GM18868 (cell line): ENCODE results near the gene DAB2IP.

ENCODE experiments used
- ATAC-seq: cut with Tn5 transposase; IDR thresholded peaks from one replicate; pipeline ENCODE4 v1.9.1; 2021; ENCODE audit warnings: mild to moderate bottlenecking, moderate library complexity; ENCODE audit not compliant: unreplicated experiment

DAB2IP gene

GRCh38 chr9:121773286-121773953 is 122.0 kb downstream of the DAB2IP start:
- ATAC-seq, result no peak

GRCh38 chr9:121773954-121774714 is 122.7 kb downstream of the DAB2IP start:
- ATAC-seq, result no peak

DNA sequence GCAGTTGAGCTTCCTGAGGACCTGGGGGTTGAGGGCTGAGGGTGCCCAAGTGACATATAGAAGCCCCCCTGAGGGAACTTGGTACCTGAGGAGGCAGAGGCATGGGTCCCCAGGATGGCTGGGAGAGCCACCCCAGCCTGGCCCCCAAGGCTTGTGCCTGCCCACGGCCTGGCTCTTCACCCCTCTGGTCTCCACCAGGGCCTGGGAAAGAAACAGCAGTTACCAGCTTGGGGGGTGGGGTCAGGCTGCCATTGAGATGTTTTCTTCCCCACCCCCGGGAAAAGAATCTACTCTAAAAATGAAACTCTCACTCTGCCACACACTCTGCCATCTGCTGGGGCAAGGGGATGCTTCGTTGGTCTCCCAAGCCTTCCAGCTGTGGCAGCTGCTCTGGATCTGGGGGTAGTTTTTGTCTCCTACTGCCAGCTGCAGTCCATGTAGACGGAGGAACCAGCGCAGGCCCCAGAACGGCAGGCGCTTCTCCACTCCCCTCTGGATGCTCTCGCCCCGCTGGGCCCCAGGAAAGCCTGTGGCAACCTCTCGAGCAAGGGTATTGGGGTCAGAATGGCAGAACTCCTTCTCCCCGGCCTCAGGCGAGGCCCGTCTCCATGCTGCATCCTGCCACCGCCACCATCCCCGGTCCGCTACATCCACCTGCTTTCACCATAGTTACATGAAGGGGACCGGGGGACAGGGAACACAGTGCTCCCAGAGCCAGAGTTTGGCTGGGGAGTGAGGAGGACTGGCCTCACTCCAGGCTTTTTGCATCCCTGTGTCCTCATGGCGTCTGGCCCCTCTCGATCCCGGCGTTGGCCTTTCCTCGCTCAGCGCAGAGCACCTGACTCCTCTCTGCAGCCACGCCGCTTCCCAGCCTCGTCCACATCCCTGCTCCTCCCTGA is 123.5 kb downstream of the DAB2IP start:
- ATAC-seq, result no peak

DNA sequence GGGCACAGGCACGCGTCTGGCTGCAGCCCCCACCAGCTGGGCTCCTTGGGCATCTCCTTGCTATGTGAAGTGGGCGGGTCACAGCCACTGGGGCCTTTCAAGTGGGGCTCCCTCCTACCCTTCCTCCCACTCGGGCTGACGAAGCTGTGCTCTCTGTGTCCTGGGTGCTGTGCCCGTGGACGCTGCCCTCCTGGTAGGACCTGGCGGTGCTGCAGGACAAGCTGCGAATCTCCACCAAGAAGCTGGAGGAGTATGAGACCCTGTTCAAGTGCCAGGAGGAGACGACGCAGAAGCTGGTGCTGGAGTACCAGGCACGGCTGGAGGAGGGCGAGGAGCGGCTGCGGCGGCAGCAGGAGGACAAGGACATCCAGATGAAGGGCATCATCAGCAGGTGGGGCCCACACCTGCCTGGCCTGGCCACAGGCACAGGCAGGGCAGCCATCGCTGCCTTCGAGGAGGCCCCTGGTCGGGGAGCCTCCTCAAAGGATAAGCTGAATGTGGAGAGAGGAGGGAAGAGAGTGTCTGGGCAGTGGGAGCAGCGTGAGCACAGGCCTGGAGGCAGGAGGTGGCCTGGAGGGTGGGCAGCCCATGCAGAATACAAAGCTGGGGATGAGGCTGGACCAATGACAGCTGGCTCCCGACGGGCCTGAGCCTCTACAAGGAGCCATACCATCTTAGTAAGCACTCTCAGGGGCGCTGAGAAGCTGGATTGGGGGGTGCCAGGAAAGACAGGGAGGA is 124.7 kb downstream of the DAB2IP start:
- ATAC-seq, result no peak

DNA sequence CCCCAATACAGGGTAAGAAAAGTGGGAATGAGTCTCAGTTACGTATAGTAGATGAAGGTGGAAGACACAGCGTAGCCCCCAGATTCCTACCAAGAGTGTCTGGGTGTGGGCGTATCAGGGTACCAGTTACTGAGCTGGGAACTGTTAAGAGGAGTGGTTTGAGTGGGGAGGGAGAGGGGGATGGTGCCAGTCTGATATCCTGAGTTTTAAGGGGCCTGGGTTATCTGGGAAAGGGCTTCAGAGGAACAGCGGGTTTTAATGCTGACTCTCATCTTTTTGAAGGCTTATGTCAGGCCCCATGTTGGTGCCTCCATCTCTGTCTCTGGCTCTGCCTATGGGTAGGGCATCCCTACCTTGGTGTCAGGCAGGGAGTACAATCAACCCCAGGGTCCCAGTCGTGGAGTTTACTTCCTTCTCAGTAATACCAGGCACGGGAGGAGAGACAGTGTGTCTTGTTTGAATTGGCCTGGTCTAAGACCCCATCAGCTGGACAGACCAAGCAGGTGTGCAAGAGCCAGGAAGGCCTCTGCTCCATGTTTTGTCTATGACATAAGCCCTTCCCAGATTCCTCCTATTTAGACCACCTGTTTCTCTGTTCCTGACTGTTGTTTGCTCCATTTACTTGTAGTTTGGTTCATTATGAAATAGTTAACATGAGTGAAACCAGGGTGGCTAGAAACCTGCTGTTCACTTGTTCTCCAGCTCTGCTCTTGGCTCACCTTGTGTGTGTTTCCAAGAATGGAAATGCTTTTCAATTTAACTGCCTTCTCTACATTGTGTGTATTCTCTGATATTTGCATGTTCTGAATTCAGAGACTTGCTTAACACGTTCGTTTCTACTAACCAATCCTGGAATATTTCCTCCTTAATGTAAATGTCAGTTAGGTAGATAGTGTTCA is 125.6 kb downstream of the DAB2IP start:
- ATAC-seq, result no peak

DNA sequence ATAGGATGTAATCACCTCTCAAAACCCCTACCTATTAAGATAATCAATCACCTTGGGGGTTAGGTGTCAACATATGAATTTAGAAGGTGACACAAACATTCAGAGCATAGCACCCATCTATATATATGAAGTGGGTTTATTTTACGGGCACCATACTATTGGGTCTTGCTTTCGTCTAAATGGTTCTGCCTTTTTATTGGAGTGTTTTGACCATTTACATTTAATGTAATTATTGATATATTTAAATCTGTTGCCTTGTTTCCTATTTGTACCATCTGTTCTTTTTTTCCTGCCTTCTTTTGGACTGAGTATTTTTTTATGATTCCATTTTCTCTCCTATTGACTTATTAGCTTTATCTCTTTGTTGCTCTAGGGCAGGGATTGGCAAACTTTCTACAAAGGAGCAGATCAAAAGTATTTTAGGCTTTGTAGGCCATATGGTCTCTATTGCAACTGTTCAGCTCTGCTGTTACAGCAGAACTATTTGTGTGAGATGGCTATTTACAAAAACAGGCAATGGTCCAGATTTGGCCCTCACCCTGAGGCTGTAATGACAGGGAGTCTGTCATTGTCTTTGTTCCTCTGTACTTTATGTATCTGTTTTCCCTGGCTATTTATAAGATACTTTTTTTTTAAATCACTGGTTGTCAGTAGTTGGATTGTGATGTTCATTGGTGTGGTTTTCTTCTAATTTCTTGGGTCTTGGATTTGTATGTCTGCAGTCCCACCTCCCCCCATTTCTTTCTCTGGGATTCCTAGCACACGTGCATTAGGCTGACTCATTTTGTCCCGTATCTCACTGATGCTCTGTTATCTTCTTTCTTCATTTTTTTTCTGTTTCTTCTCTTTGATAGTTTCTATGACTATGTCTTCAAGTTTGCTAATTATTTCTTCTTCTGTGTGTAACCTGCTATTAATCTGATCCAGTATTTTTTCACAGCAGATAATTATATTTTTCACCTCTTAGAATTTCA is 127.1 kb downstream of the DAB2IP start:
- ATAC-seq, result no peak

GRCh38 chr9:121779381-121780117 is 128.1 kb downstream of the DAB2IP start:
- no peak for ATAC-seq

DNA sequence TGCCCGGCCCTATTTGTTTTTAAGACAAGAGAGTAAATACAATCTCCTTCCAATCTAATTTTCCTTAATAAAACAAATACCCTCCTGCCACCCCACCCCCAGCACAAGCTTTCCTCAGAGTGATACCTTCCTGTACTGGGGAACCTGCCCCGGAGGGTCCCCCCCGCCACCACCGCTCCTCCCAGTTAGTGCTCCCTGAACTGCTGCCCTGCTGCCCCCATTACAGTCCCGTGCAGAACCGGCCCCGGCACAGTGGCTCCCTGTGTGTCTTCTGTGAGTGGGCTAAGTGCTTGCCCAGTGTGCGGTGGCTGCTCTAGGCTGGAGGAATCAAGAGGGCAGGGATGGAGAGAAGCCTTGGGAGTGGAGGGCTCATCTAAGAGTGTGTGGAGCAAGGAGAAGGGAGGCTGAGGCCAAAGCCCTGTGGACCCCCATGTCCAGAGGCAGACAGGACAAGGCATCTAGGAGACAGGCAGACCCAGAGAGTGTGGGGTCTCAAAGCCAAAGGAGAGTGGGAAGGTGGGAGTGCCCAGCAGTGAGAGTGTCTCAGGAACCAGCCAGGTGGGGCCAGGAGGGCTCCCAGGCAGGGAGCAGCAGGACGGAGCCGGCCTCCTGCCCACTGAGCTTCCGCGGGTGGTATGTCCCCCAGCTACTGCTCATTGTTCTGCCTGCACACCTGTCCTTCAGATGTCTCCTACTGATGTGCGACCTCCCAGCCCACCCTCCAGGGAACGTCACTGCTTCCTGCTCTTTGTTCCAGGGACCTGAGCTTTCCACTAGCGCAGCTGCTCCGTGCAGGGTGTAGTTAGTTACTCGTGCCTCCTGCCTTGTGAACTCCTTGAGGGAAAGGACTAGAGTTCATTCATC is 129.0 kb downstream of the DAB2IP start:
- ATAC-seq, result no peak

GRCh38 chr9:121781145-121781548 is 129.7 kb downstream of the DAB2IP start:
- ATAC-seq, result no peak

GRCh38 chr9:121781701-121782464 is 130.4 kb downstream of the DAB2IP start:
- no peak for ATAC-seq

DNA sequence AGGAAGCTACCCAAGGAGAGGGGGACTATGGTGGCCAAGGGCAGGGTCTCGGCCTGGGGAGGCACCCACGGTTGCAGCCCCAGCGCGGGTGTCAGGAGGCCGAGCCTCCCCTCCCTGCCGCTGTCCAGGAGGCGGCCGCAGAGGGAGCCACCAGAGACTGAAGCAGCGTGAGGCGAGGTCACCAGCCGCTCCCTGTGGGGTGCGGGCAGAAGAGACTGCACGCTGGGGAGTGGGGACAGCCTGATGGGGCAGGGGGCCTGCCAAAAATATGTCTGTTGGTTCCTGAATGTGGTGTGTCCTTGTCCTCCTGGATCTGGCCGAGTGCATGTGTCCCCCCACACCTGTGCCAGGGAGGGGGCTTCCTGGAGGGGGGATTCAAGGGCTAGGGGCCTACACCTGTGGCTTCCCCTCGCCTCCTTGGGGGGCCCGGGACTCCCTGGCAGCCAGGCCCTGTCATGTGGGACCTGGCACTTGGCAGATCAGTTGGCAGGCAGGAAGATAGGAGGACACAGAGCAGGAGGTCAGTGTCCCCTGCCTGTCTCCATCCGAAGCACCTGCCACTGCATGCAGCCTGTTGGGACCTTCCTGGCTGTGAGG is 131.2 kb downstream of the DAB2IP start:
- no peak for ATAC-seq

DNA sequence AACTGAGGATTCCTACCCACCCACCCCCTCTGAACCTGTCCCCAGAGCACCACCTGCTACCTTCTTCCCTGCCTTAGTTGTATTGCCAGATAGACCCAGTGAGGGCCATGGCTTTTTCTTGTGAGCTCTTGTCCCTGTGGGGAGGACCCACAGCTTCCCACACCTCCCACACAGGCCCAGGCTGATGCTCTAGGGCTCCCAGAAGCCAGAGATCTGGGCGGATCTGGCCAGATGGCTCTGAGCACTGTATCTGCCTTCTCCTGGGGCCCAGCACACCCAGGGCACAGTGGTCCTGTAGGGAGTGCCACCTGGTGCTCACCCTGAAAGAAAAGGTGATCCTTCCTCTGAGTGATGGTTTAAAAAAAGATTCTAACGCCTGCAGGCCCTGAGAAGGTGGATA is 131.7 kb downstream of the DAB2IP start:
- ATAC-seq, result no peak

DNA sequence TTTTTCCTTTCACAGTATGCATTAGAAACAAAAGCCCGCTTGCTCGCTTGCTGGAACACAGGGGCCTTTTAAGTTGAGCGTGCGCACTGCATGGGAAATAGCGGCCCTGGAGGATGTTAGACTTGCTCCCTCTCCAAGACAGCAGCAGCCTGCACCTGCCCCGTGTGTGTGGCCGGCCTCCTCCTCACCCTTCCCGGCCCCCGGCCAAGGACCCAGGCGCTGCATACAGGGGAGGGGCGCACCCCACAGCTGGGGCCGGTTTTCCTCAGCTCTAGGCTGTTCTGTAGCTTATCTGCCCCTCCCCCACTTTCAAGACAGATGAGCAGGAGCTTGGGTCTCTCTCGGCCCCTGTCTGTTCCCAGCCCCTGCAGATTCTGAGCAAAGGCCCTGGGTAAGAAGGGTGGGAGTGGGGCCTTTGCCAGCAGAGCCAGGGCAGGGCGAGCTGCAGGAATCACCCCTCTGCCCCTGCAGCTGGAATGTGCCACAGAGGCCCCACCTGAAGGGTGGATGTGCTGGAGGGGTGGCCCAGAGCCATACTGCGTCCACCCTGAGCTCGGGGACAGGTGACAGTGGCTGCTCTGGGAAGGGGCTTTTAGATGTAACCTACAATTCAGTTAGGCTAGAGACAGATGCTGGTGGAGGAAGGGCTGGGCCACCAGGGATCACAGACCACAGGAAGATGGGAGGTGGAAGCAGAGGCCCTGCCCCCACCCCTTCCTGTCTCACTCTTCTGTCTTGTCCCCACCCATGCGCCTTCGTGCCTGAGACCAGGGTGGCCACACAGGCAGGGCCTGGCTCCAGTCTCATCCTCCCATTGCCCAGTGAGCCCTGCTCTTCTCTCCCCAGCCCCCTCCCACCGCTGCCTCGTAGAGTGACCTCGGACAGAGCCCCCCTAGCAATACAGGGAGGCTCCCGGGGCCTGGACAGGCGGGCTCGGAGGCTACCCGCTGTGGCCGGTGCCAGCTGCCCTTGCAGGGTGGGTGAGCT is 132.4 kb downstream of the DAB2IP start:
- no peak for ATAC-seq

GRCh38 chr9:121784731-121785411 is 133.4 kb downstream of the DAB2IP start:
- ATAC-seq, result no peak
